Hematopoietic multipotent progenitor cell treated with erythropoietin and hydrocortisone succinate and interleukin-3 and kit ligand, for 4 days (in vitro differentiated cells): ENCODE results near the gene ZNF678.

Source experiments
- DNase-seq: peaks from one replicate; pipeline ENCODE4 v3.0.0-alpha.2; 2015

ZNF678 gene

DNA sequence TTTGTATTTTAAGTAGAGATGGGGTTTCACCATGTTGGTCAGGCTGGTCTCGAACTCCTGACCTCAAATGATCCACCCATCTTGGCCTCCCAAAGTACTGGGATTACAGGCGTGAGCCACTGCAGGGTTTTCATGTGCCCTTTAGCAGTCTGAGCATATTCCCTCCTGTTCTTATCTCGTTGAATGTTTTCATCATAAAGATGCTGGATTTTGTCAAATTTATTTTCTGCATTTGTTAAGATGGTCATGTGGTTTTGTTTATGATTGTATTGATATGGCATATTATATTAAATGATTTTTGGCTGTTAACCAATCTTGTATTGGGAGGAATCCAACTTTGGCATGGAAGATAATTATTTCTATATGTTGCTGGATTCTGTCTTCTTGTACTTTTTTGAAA, 163.0 kb downstream of the ZNF678 start:
- DNase-seq, result no peak
